Activated CD8-positive, alpha-beta memory T cell treated with anti-CD3 and anti-CD28 coated beads for 36 hours (primary cell): ENCODE measurements around the gene ZNF445. TPM values are rescaled to one million over a fixed set of nuclear protein-coding genes. Genes with fewer than 3 reads are reported as not detected.
"Not testable (repeated sequence)": the region's sequence is repeated elsewhere in the genome, so short reads cannot be mapped to it uniquely, and the experiment has no call there.

ENCODE experiments used
- CTCF ChIA-PET: fragments of 350-600 bp; sonication (Branson Sonifier 250); formaldehyde crosslinking; loops from one replicate; lab custom pipeline; 2021; ENCODE audit warnings: antibody characterized with exemption; lab: Charles Lee
- POLR2A ChIA-PET: fragments of 350-600 bp; sonication (Branson Sonifier 250); formaldehyde crosslinking; loops from one replicate; lab custom pipeline; 2021; ENCODE audit warnings: antibody characterized with exemption; lab: Charles Lee
- total RNA-seq, 2 experiments: library from RNA; stranded (reverse); gene quantifications; one replicate each; pipeline ENCODE4 v1.2.3, GENCODE V29; 2021

Gene ZNF445
- total RNA-seq, 2 experiments from 2014 or later, result 14.1 to 14.4 TPM

DNA sequence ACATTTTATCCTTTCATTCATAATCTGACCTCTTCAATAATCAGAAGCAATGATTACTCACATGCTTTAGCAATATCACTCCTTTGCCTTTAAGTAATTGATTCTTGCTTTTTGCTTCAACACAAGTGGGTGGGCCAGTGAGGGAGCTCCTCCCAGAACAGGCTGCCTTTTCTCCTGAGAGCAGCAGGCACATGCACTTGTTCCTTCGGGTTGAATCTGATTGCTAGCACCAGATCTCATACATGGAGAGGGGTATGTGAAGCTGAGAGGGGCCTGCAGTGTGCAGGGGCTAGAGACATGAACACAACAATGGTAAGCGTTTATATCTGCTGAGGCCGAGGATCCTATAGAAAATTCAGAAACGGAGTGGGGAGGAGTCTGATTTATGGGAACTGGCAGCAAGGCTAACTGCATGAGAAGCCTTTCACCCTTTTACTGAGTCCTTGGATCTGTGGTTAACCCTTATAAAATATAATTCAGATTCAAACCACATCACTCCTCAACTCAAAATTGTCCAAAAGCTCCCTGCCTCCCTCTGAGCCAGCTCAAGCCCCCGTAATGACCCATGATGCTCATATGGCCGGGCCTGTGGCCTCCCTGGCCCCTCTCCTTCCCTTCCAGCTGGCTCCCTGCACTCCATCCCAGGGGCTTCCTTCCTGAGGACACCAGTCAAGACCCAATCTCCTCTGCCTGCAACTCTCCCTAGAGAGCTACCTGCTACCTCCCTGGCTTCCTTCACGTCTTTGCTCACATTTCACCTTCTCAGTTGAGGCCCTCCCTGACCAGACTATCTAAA is 32.4 kb downstream of the ZNF445 start:
- POLR2A ChIA-PET, result no interaction called here
- CTCF ChIA-PET, result no interaction called here

- CTCF ChIA-PET, result no interaction called here
- POLR2A ChIA-PET, result no interaction called here
These were observed 33.0 kb downstream of the ZNF445 start for GRCh38 chr3:44444437-44444836.

GRCh38 chr3:44442596-44443309 is 34.7 kb downstream of the ZNF445 start:
- ChIA-PET CTCF (no interaction called here), POLR2A (no interaction called here)

GRCh38 chr3:44439499-44440295 is 37.8 kb downstream of the ZNF445 start:
- CTCF ChIA-PET, result interaction anchor here (0.6 to 1.3 kb wide), 4 partner anchors 8 to 247 kb away, joined by 3 read pairs; no protein-coding TSS in a partner anchor

GRCh38 chr3:44437800-44438199 is 39.7 kb downstream of the ZNF445 start:
- ChIA-PET POLR2A (no interaction called here), CTCF (no interaction called here)

More at GRCh38 chr3:44439499-44440295, 37.8 kb downstream of the ZNF445 start:
- POLR2A ChIA-PET, result interaction anchor here (0.6 to 1.2 kb wide), 2 partner anchors 71 to 1825 kb away, joined by 5 to 7 read pairs; no protein-coding TSS in a partner anchor

DNA sequence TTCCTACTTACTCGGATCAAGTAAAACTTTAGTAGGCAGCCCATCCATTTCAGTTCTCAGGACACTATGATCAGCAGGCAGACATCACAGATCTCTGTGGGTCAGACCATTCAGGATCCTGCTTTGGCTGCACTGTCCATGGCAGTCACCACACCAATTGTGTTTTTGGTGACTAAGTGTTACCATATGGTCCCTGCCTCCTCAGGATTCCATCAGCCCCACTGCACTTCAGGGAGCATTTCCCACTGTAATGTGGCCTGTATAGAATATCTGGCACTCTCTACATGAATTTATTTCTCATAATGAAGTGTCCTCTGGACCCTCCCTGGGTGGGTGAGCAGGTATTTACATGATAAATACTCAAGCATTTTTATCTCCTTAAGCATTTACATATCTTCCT is 41.3 kb downstream of the ZNF445 start:
- CTCF ChIA-PET, result no interaction called here
- POLR2A ChIA-PET, result no interaction called here

DNA sequence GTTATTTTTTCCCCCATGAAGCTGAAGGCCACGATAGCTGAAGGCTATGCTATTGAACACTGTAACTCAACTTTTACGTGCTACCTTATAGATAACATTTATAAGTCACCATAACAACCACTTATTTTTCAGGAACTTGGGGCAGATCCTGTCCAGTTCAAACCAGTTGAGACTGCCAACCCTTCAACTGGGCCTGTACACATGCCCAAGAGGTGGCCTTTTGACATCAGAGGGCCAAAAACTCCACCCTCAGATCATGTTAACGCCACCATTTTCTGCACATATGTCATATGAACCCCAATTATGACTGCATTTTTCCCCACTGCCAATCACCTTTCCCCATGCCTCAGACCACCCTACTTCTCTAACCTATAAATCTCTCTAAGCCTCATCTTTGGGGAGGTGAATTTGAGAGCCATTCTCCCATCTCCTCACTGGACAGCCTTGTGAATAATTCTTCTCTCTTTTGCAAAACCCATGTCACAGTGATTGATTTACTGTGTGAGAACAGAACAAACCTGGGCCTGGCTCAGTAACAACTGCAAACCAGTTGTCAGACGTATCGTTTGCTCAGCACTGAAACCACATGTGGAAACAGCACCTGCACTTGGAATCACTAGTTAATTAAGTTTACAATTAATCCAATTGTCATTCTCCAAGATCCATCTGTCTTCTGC is 42.5 kb downstream of the ZNF445 start:
- ChIA-PET CTCF (no interaction called here), POLR2A (no interaction called here)

DNA sequence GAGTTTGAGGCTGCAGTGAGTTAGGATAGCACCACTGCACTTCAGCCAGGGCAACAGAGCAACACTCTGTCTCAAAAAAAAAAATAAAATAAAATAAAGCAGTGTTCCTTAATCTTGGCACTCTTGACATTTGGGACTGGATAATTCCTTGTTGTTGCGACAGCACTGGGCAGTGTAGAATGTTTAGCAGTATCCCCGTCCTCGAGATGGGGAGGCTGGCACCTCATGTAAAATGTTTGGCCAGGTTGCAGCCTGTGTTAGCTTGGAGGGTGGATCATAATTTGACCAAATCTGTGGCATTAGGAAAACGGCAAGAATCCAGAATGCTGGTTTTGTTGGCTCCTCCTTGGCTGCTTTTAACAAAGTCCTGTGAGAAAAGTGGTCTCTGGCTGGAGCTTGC is 47.0 kb downstream of the ZNF445 start:
- POLR2A ChIA-PET, result no interaction called here
- CTCF ChIA-PET, result no interaction called here

DNA sequence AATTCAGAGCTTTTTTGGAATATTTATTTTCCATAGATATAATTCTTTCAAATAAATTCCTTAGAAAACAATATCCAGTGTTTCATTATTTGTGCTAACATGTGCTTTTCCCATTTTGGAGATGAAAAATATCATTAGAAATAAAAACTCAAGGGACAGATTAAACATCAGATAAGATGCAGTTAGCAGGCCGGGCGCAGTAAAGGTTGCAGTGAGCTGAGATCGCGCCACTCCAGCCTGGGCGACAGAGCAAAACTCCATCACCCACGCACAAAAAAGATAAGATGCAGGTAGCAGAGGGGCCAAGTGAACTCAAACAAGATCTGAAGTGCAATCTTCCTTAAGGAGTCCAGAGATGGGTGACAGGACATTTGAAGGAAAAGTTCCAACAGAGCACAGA is 48.0 kb downstream of the ZNF445 start:
- ChIA-PET POLR2A (no interaction called here), CTCF (no interaction called here)

GRCh38 chr3:44428910-44429309 is 48.6 kb downstream of the ZNF445 start:
- CTCF ChIA-PET, result no interaction called here
- POLR2A ChIA-PET, result no interaction called here

- CTCF ChIA-PET, result no interaction called here
These were observed 49.8 kb downstream of the ZNF445 start for GRCh38 chr3:44427683-44428082.

GRCh38 chr3:44424758-44425157 is 52.7 kb downstream of the ZNF445 start:
- ChIA-PET POLR2A (no interaction called here), CTCF (no interaction called here)

More at GRCh38 chr3:44427683-44428082, 49.8 kb downstream of the ZNF445 start:
- POLR2A ChIA-PET, result no interaction called here

DNA sequence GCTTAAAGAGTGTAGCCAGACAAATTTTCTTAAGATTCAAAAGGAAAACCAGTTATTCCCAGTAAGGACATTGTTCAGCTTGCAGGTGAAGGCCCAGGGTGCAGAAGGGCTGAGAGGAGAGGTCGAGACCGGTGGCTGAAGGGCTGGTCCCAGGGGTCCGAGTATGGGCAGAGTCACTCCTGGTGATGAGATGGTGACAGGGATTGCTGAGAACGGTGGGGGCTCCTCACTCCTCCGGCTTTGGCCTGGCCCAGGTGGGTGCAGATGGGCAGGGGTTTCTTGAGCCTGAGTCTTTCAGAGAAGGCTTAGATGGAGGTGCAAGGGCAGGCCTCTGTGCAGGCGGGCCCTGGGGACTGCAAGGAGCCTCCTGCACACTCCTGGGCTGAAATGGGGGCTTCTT is 56.2 kb downstream of the ZNF445 start:
- ChIA-PET CTCF (no interaction called here), POLR2A (no interaction called here)

- CTCF ChIA-PET, result no interaction called here
These were observed 56.8 kb downstream of the ZNF445 start for GRCh38 chr3:44420676-44421075.

DNA sequence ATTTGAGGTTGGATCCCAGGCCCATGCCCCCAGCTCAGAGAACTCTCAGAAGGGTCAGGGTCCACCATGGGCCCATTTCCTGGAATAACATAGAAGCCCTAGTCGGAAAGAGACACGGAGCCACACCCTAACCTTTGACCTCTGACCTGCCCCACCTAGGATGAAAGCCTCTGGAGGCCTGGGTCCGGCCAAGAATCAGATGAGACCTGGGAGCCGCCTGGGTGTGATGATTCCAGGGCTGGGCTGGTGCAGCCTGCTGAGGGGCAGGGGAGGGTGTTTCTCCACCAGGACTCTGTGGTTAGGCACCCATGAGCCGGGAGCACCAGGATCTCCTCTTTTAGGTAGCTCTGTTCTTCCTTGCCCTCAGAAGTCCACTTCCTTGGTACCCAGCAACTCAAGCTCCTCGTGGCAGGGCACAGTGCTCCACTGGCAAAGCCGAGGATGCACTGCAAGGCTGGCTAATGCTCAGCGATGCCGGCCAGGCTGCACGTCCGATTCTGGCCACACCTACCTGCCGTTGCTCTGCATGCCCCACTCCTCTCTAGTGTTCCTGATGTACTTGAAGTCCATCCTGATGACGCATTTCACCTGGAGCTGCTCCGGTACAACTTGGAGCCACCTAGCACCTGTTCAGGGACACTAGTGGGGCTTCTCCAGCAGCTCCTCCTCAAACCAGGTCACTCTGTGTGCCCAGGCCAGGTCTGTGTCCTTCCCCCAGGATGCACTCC is 57.4 kb downstream of the ZNF445 start:
- ChIA-PET POLR2A (no interaction called here), CTCF (no interaction called here)

More at GRCh38 chr3:44420676-44421075, 56.8 kb downstream of the ZNF445 start:
- POLR2A ChIA-PET, result no interaction called here

- ChIA-PET CTCF (no interaction called here), POLR2A (no interaction called here)
These were observed 58.2 kb downstream of the ZNF445 start for GRCh38 chr3:44419116-44419922.

DNA sequence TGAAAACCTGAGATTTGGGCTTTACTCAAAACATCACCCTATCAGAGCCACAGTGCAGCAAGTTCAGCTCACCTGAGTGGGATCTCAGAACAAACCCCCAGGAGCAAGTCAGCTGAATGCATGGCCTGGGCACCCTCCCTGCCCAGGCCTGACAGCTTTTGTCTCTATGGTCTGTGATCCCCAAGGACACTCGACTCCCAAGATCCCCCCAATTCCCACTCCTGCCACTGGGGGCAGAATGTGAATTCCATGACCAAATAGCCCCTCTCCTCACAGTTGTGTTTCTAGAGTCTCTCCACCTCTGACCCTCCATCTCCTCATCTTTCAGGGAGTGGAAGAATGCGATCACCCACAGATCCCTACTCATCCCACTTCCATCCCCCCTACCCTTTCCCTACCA is 58.9 kb downstream of the ZNF445 start:
- CTCF ChIA-PET, result no interaction called here
- POLR2A ChIA-PET, result no interaction called here

- POLR2A ChIA-PET, CTCF ChIA-PET: not testable (repeated sequence)
These were observed 59.4 kb downstream of the ZNF445 start for GRCh38 chr3:44418118-44418517.
